Type B pancreatic cell (in vitro differentiated cells): Measurements from ENCODE around the gene DOC2B. TPM values are rescaled to one million over a fixed set of nuclear protein-coding genes. Genes with fewer than 3 reads are reported as not detected.
"Not testable (repeated sequence)": the region's sequence is repeated elsewhere in the genome, so short reads cannot be mapped to it uniquely, and the experiment has no call there.

ENCODE experiments used
- DNase-seq: peaks from one replicate; pipeline ENCODE4 v3.0.0; 2021; ENCODE audit warnings: mixed read lengths; ENCODE audit not compliant: unreplicated experiment; ENCODE audit errors: extremely low spot score
- H3K27ac Mint-ChIP-seq: 2 replicates; pipeline ENCODE4 v1.8.0; 2021; ENCODE audit warnings: mild to moderate bottlenecking, mixed read lengths
- H3K27me3 Mint-ChIP-seq: 2 replicates; pipeline ENCODE4 v1.8.0; 2021; ENCODE audit warnings: mixed read lengths
- H3K36me3 Mint-ChIP-seq: 2 replicates; pipeline ENCODE4 v1.8.0; 2021; ENCODE audit warnings: mixed read lengths
- H3K4me1 Mint-ChIP-seq: one replicate; pipeline ENCODE4 v1.8.0; 2021; ENCODE audit warnings: mixed read lengths; ENCODE audit not compliant: unreplicated experiment
- H3K4me3 Mint-ChIP-seq: 2 replicates; pipeline ENCODE4 v1.8.0; 2021; ENCODE audit warnings: mild to moderate bottlenecking, mixed read lengths
- H3K9me3 Mint-ChIP-seq: 2 replicates; pipeline ENCODE4 v1.8.0; 2021; ENCODE audit warnings: mixed read lengths
- CTCF ChIP-seq: fragments of 200-600 bp; sonication (generic); conservative IDR thresholded peaks from 2 replicates; pipeline ENCODE4 v1.5.0; 2021; ENCODE audit warnings: antibody characterized with exemption, mild to moderate bottlenecking
- total RNA-seq: library from RNA; stranded (reverse); gene quantifications from 2 replicates; pipeline ENCODE4 v1.2.1, GENCODE V29; 2021; ENCODE audit warnings: low replicate concordance

DOC2B gene
- total RNA-seq, 1 donor from 2014 or later = 6.3 TPM

GRCh38 chr17:213286-214105 is 32.0 kb upstream of the DOC2B start:
- Mint-ChIP-seq H3K9me3 (peaks cover 4% of the 10 kb centered on the region), H3K4me1 (no peaks in the 10 kb centered on the region), H3K27me3 (no peaks in the 10 kb centered on the region), H3K27ac (no peak overlapping the region), H3K36me3 (no peaks in the 10 kb centered on the region), H3K4me3 (no peak overlapping the region)
- no peak for DNase-seq
- TF ChIP-seq CTCF = no peak

GRCh38 chr17:210402-210801 is 29.0 kb upstream of the DOC2B start:
- peaks cover 13% of the 10 kb centered on the region for H3K9me3 Mint-ChIP-seq
- H3K36me3 Mint-ChIP-seq = no peaks in the 10 kb centered on the region
- no peak for TF ChIP-seq CTCF
- H3K4me1 Mint-ChIP-seq = no peaks in the 10 kb centered on the region
- no peak for DNase-seq
- no peak overlapping the region for H3K4me3 Mint-ChIP-seq
- H3K27me3 Mint-ChIP-seq = no peaks in the 10 kb centered on the region
- no peak overlapping the region for H3K27ac Mint-ChIP-seq

GRCh38 chr17:208429-208828 is 27.0 kb upstream of the DOC2B start:
- no peak for TF ChIP-seq CTCF
- H3K27me3 Mint-ChIP-seq = peaks cover 3% of the 10 kb centered on the region
- DNase-seq = no peak
- peaks cover 13% of the 10 kb centered on the region for H3K9me3 Mint-ChIP-seq
- H3K27ac Mint-ChIP-seq = no peak overlapping the region
- peaks cover 9% of the 10 kb centered on the region for H3K4me1 Mint-ChIP-seq
- no peak overlapping the region for H3K4me3 Mint-ChIP-seq
- H3K36me3 Mint-ChIP-seq = no peaks in the 10 kb centered on the region

- DNase-seq = no peak
- H3K4me3 Mint-ChIP-seq = no peak overlapping the region
- no peak for TF ChIP-seq CTCF
- peaks cover 13% of the 10 kb centered on the region for H3K9me3 Mint-ChIP-seq
- H3K27me3 Mint-ChIP-seq = peaks cover 4% of the 10 kb centered on the region
- H3K27ac Mint-ChIP-seq = no peak overlapping the region
- peaks cover 13% of the 10 kb centered on the region for H3K4me1 Mint-ChIP-seq
- no peaks in the 10 kb centered on the region for H3K36me3 Mint-ChIP-seq
Observed at GRCh38 chr17:207775-208174, 26.3 kb upstream of the DOC2B start.

- Mint-ChIP-seq H3K4me3 (no peak overlapping the region), H3K27ac (no peak overlapping the region), H3K36me3 (no peaks in the 10 kb centered on the region), H3K9me3 (peaks cover 13% of the 10 kb centered on the region), H3K4me1 (peaks cover 13% of the 10 kb centered on the region), H3K27me3 (peaks cover 4% of the 10 kb centered on the region)
- no peak for DNase-seq
- no peak for TF ChIP-seq CTCF
Observed at GRCh38 chr17:206941-207560, 25.6 kb upstream of the DOC2B start.

- not testable (repeated sequence) for DNase-seq
Observed at GRCh38 chr17:206484-206883, 25.0 kb upstream of the DOC2B start.

More at GRCh38 chr17:206484-206883, 25.0 kb upstream of the DOC2B start:
- H3K4me3 Mint-ChIP-seq, H3K36me3 Mint-ChIP-seq, H3K27ac Mint-ChIP-seq, H3K27me3 Mint-ChIP-seq: not testable (repeated sequence)
- peaks cover 13% of the 10 kb centered on the region for H3K9me3 Mint-ChIP-seq
- peaks cover 13% of the 10 kb centered on the region for H3K4me1 Mint-ChIP-seq
